Right lung (tissue), 10 donors: ENCODE results near the gene ITGAX. TPM values are rescaled to one million over a fixed set of nuclear protein-coding genes. Genes with fewer than 3 reads are reported as not detected.
"Not testable (repeated sequence)": the region's sequence is repeated elsewhere in the genome, so short reads cannot be mapped to it uniquely, and the experiment has no call there.

Source experiments
- DNase-seq, 2 donors: peaks; one replicate each; pipeline ENCODE4 v3.0.0-alpha.2; 2013
- long read RNA-seq, 8 donors: transcript quantifications; one replicate each; lab custom pipeline, GENCODE V29; 2026
- polyA plus RNA-seq, 5 donors: library from polyadenylated mRNA; unstranded; fragments of 120-200 nt; gene quantifications; one replicate each; pipeline versions ENCODE4 v1.2.1 to v1.2.3, GENCODE V29; 2013; ENCODE audit warnings: inconsistent platforms in 1 of 5, low replicate concordance in 1 of 5; ENCODE audit not compliant: insufficient read length in 5 of 5, insufficient read depth in 1 of 5

Gene ITGAX
- polyA plus RNA-seq = 1 to 10 TPM in 4 of 5 donors, under 1 TPM in 1; 0.90 to 1.9 (median 1.4) TPM
- long read RNA-seq, donor 1 = 0 reads
- long read RNA-seq, donor 2 = 0 reads
- long read RNA-seq, donor 3 = 0 reads
- long read RNA-seq, donor 4 = 0 reads
- long read RNA-seq, donor 5 = 0 reads
- long read RNA-seq, donor 6 = 0 reads
- long read RNA-seq, donor 7 = 0 reads
- long read RNA-seq, donor 8 = 0 reads

- no peak for DNase-seq
Observed at GRCh38 chr16:31354394-31355291, at the start of gene ITGAX. ITGAX (plus strand) TSS chr16:31355176; CDS start chr16:31355255, 79 bp downstream.

GRCh38 chr16:31305219-31305618 lies 49.8 kb upstream of the ITGAX start:
- DNase-seq = no peak

GRCh38 chr16:31308381-31308780 lies 46.6 kb upstream of the ITGAX start:
- not testable (repeated sequence) for DNase-seq

GRCh38 chr16:31322500-31322899 lies 32.5 kb upstream of the ITGAX start:
- DNase-seq = no peak

- DNase-seq = no peak
Observed at GRCh38 chr16:31323959-31324629, 30.9 kb upstream of the ITGAX start.

- DNase-seq = no peak
Observed at GRCh38 chr16:31325171-31325570, 29.8 kb upstream of the ITGAX start.

- no peak for DNase-seq
Observed at GRCh38 chr16:31327646-31328225, 27.2 kb upstream of the ITGAX start.

- DNase-seq = no peak
Observed at GRCh38 chr16:31328322-31329052, 26.5 kb upstream of the ITGAX start.

GRCh38 chr16:31329671-31330552 lies 25.1 kb upstream of the ITGAX start:
- DNase-seq = no peak

GRCh38 chr16:31330553-31330890 lies 24.5 kb upstream of the ITGAX start:
- DNase-seq = no peak

GRCh38 chr16:31331141-31331764 lies 23.7 kb upstream of the ITGAX start:
- DNase-seq = no peak

- no peak for DNase-seq
Observed at GRCh38 chr16:31331807-31332301, 23.1 kb upstream of the ITGAX start.

- no peak for DNase-seq
Observed at GRCh38 chr16:31332544-31332943, 22.4 kb upstream of the ITGAX start.

- DNase-seq = no peak
Observed at GRCh38 chr16:31333686-31334649, 21.0 kb upstream of the ITGAX start.

GRCh38 chr16:31334934-31335333 lies 20.0 kb upstream of the ITGAX start:
- DNase-seq = no peak

- DNase-seq = no peak
Observed at GRCh38 chr16:31335431-31335830, 19.5 kb upstream of the ITGAX start.

GRCh38 chr16:31338166-31338685 lies 16.8 kb upstream of the ITGAX start:
- not testable (repeated sequence) for DNase-seq

GRCh38 chr16:31344712-31345111 lies 10.3 kb upstream of the ITGAX start:
- no peak for DNase-seq
